Measurements from ENCODE around the gene FOXP1.

DNA sequence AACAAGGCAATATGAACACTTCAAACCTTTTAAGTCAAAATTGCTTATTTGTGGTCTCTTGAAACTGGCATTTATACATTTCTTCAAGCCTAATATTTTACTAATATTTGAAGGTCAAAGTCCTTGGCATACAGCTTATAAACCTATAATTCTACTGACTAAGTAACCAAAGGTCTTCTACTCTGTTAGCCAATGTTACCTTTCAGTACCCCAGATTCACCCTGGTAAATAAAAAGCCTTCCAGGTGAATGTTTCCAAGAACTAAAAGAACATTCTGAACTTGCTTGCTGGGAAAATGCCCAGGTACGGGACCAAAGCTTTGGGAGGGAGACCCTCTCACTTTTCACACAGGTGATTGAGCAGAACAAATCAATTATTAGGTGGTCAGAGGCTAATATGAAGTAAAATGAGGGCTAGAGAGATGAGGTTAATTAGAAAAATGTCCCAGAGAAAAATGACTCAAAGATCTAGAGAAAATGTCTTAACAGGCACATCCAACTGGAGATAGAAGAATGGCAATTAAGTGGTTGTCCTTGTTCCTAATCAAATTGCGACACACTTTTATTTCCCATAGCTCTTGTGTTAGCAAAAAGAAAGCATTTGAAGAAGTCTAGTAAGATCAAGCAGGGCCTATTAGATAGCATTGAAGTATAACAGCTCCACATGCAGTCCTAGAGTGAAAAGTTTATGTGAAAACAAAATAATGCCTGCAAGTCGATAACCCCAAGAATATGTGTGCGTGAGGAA is 232.0 kb downstream of the FOXP1 start:
- TF ChIP-seq POLR2A (IDR thresholded peaks at IDR 0.05; ENCODE audit: low read depth, low read length), result no peak
- TF ChIP-seq POLR2AphosphoS5 (IDR thresholded peaks at IDR 0.05; ENCODE audit: low read depth, low read length), result no peak
- no peak for TF ChIP-seq TAF1 (IDR thresholded peaks at IDR 0.05; ENCODE audit: borderline replicate concordance, low read depth, low read length)

Measured in GM12892 (cell line).